Keratinocyte (primary cell): ENCODE measurements around the gene POLDIP3. TPM values are rescaled to one million over a fixed set of nuclear protein-coding genes. Genes with fewer than 3 reads are reported as not detected.
"Not testable (repeated sequence)": the region's sequence is repeated elsewhere in the genome, so short reads cannot be mapped to it uniquely, and the experiment has no call there.

Source experiments
- DNase-seq: peaks from one replicate; pipeline ENCODE4 v3.0.0-alpha.2; 2011; ENCODE audit warnings: low read depth, missing footprints, low spot score
- FAIRE-seq: peaks from 2 replicates; lab custom pipeline; 2011; peaks lifted over from hg19 to GRCh38; lab: Jason Lieb, UNC
- H2AFZ ChIP-seq: 2 replicates; pipeline ENCODE4 v1.6.0; 2012; ENCODE audit warnings: low read length, control low read depth, inconsistent platforms; ENCODE audit not compliant: control insufficient read depth
- H3K27ac ChIP-seq: 2 replicates; pipeline ENCODE4 v1.5.1; 2011; ENCODE audit warnings: low read length; ENCODE audit not compliant: control insufficient read depth, insufficient read depth
- H3K27me3 ChIP-seq: 3 replicates; pipeline ENCODE4 v1.6.0; 2011; ENCODE audit warnings: low read length; ENCODE audit not compliant: control insufficient read depth, insufficient read depth; ENCODE audit errors: extremely low read depth
- H3K36me3 ChIP-seq, 2 experiments: 2 replicates in 1 of 2; 3 replicates in 1 of 2; pipeline ENCODE4 v1.5.1; 2011; ENCODE audit warnings: low read length in 2 of 2, mild to moderate bottlenecking in 1 of 2; ENCODE audit not compliant: control insufficient read depth in 2 of 2, insufficient read depth in 2 of 2; ENCODE audit errors: extremely low read depth in 1 of 2
- H3K4me1 ChIP-seq: 3 replicates; pipeline ENCODE4 v1.5.1; 2011; ENCODE audit warnings: low read length; ENCODE audit not compliant: control insufficient read depth, insufficient read depth; ENCODE audit errors: extremely low read depth
- H3K4me2 ChIP-seq: 3 replicates; pipeline ENCODE4 v1.6.0; 2011; ENCODE audit warnings: low read depth, low read length; ENCODE audit not compliant: control insufficient read depth, insufficient read depth; ENCODE audit errors: extremely low read depth
- H3K4me3 ChIP-seq, 3 experiments: fragments of 200-600 bp in 1 of 3; sonication (generic) in 1 of 3; 2 replicates in 2 of 3; 3 replicates in 1 of 3; pipeline ENCODE4 v1.5.1; 2011 to 2016; ENCODE audit warnings: low read length in 3 of 3, mild to moderate bottlenecking in 3 of 3, control low read depth in 2 of 3, inconsistent platforms in 1 of 3, low read depth in 1 of 3, mixed read lengths in 1 of 3, mixed run types in 1 of 3, moderate library complexity in 1 of 3; ENCODE audit not compliant: control insufficient read depth in 2 of 3, insufficient read depth in 2 of 3; ENCODE audit errors: extremely low read depth in 1 of 3
- H3K79me2 ChIP-seq: 2 replicates; pipeline ENCODE4 v1.6.0; 2012; ENCODE audit warnings: low read length; ENCODE audit not compliant: control insufficient read depth, insufficient read depth
- H3K9ac ChIP-seq: 3 replicates; pipeline ENCODE4 v1.6.0; 2011; ENCODE audit warnings: low read length; ENCODE audit not compliant: control insufficient read depth, insufficient read depth; ENCODE audit errors: extremely low read depth
- H3K9me1 ChIP-seq: 3 replicates; pipeline ENCODE4 v1.6.0; 2011; ENCODE audit warnings: low read length; ENCODE audit not compliant: control insufficient read depth, insufficient read depth; ENCODE audit errors: extremely low read depth
- H3K9me3 ChIP-seq: 2 replicates; pipeline ENCODE4 v1.5.1; 2012; ENCODE audit warnings: low read depth, low read length; ENCODE audit not compliant: control insufficient read depth
- H4K20me1 ChIP-seq: 3 replicates; pipeline ENCODE4 v1.6.0; 2011; ENCODE audit warnings: low read length; ENCODE audit not compliant: control insufficient read depth, insufficient read depth; ENCODE audit errors: extremely low read depth
- EZH2 ChIP-seq: IDR thresholded peaks from one replicate; pipeline ENCODE4 v1.6.1; 2012; ENCODE audit warnings: inconsistent platforms, mild to moderate bottlenecking, low read length, moderate library complexity
- dilution Hi-C: fragments of 300-500 bp; cut with MboI; formaldehyde crosslinking; loops from one replicate; pipeline ENCODE4 v1.7.0; 2020; ENCODE audit warnings: low sequenced_read_pairs; ENCODE audit not compliant: extremely low pct_ligation_motif_present
- polyA plus RNA-seq, 5 experiments: library from polyadenylated mRNA; depleted of rRNA in 3 of 5; stranded (reverse) in 3 of 5; stranded (forward) in 1 of 5; unstranded in 1 of 5; fragments of >200 nt; gene quantifications; 1 replicate in 1 of 5; 2 replicates in 3 of 5; 3 replicates in 1 of 5; pipeline versions ENCODE4 v1.2.1 to v1.2.3, GENCODE V29; 2011 to 2012; ENCODE audit warnings: missing spikeins in 2 of 5, low read depth in 1 of 5, low replicate concordance in 1 of 5
- TF ChIP-seq, protein P1 (sequence below), 3 experiments: IDR thresholded peaks in 1 of 3; conservative IDR thresholded peaks in 1 of 3; optimal IDR thresholded peaks in 1 of 3; 2 replicates in 2 of 3; 3 replicates in 1 of 3; pipeline versions ENCODE3 to v1.5.1; 2011; ENCODE audit warnings: low read length in 3 of 3, mild to moderate bottlenecking in 3 of 3, moderate library complexity in 2 of 3, control low read depth in 1 of 3, inconsistent platforms in 1 of 3; ENCODE audit not compliant: insufficient read depth in 2 of 3; ENCODE audit errors: extremely low read depth in 1 of 3

The POLDIP3 gene
- polyA plus RNA-seq, 1 donor (not counting 4 experiments of a cell fraction or from before 2014, with no cell fraction given): 41.9 TPM

DNA sequence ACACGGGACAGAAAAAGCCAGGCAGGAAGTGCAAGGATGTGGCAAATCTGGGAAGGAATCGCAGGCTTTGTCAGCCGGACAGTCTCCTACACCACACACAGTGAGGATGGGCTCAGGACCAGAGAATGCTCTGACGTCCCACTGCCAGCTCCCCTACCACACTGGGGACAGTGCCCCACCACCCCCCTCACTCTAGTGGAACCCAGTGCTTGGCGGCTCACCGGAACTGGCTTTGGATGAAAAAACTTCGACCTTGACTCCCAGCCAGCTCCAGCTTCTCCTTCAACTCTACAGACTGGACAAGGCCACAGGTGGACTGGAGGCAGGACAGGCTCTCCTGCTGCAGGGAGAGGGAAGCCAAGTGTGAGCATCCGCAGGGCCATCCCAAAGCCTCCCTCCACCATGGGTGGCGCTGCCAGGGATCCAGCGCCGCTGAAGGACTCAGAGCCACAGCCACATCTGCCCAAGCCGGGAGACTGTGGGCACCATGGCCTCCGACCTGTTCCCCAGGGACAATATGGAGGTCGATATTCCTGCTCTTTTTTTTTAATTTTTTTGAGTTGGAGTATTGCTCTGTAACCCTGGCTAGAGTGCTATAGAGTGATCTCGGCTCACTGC, 37.0 kb downstream of the POLDIP3 start:
- H4K20me1 ChIP-seq: no peaks in the 10 kb centered on the region
- TF ChIP-seq, protein P1, sequence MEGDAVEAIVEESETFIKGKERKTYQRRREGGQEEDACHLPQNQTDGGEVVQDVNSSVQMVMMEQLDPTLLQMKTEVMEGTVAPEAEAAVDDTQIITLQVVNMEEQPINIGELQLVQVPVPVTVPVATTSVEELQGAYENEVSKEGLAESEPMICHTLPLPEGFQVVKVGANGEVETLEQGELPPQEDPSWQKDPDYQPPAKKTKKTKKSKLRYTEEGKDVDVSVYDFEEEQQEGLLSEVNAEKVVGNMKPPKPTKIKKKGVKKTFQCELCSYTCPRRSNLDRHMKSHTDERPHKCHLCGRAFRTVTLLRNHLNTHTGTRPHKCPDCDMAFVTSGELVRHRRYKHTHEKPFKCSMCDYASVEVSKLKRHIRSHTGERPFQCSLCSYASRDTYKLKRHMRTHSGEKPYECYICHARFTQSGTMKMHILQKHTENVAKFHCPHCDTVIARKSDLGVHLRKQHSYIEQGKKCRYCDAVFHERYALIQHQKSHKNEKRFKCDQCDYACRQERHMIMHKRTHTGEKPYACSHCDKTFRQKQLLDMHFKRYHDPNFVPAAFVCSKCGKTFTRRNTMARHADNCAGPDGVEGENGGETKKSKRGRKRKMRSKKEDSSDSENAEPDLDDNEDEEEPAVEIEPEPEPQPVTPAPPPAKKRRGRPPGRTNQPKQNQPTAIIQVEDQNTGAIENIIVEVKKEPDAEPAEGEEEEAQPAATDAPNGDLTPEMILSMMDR (optimal IDR thresholded peaks at IDR 0.05 in 1 of 3, IDR thresholded peaks at IDR 0.05 in 1 of 3, conservative IDR thresholded peaks at IDR 0.05 in 1 of 3; ENCODE audit: extremely low read depth in 1 of 3, insufficient read depth in 2 of 3, low read length in 3 of 3): no peak
- no peak for TF ChIP-seq EZH2
- peaks cover 5 to 16% of the 10 kb centered on the region in 2 experiments for H3K36me3 ChIP-seq
- DNase-seq (no peak), FAIRE-seq (no peak)
- no peaks in the 10 kb centered on the region for H3K9me1 ChIP-seq
- H3K27me3 ChIP-seq: no peaks in the 10 kb centered on the region
- no peak overlapping the region for H3K4me2 ChIP-seq
- dilution Hi-C loops: no loop called here
- no peaks in the 10 kb centered on the region for H3K4me1 ChIP-seq
- no peak overlapping the region for H3K4me3 ChIP-seq
- H2AFZ ChIP-seq: no peak overlapping the region
- peaks cover 12% of the 10 kb centered on the region for H3K79me2 ChIP-seq
- no peak overlapping the region for H3K27ac ChIP-seq
- no peak overlapping the region for H3K9ac ChIP-seq
- H3K9me3 ChIP-seq: no peaks in the 10 kb centered on the region

DNA sequence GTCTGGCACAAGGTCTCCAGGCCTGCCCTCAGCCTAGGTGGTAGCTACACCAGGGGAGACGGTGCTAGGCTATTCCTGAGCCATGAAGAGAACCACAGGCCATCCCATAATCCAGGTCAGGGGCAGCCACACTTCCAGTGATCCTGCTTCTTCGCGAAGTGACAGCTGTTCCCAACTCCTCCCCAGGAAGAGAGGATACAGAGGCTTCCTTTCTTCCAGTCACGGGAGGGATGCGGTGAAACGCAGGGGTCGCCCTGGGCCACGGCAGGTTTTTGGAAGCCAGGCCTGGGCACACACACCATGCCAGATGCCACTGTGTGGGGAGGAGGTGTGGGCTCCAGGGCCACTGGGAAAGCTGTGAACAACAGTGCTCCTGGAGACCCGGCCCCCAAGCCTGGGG, 37.5 kb downstream of the POLDIP3 start:
- DNase-seq, FAIRE-seq, H3K9me3 ChIP-seq, H2AFZ ChIP-seq, H3K27ac ChIP-seq, H3K4me3 ChIP-seq, H3K4me2 ChIP-seq, H4K20me1 ChIP-seq, H3K9me1 ChIP-seq, H3K9ac ChIP-seq, H3K27me3 ChIP-seq, dilution Hi-C loops, H3K4me1 ChIP-seq: not testable (repeated sequence)
- Histone ChIP-seq H3K79me2 (peaks cover 12% of the 10 kb centered on the region), H3K36me3 (peaks cover 5 to 16% of the 10 kb centered on the region in 2 experiments)

DNA sequence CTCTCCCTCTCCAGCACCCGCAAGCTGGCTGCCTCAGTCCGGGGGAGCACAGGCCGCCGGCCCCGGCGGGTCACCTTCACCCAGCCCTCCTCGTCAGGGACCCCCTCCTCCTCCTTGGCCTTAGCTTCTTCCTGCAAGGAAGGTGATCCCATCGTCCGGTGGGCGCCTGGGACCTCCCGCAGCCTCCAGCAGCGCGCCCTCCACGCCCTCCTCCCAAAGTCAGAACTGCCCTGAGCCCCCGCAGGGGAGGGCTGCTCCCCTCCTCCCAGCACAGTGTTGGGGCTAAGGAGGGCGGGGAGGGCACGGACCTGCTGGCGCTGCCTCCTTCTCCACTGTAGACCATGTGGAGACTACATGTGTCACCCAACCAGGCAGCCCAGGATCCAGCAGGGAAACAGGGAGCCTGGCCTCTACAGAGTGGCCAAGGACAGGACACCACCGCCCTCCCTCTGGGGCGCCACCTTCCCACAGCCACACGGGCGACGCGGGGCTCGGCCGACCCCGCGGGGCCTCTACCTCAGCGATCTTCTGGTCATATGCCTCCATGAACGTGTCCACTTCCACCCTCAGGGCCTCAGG, 38.6 kb downstream of the POLDIP3 start:
- H2AFZ ChIP-seq, H3K27me3 ChIP-seq, H3K9ac ChIP-seq, H3K4me1 ChIP-seq, H4K20me1 ChIP-seq, H3K79me2 ChIP-seq, H3K4me2 ChIP-seq, H3K27ac ChIP-seq, H3K9me3 ChIP-seq, DNase-seq, H3K9me1 ChIP-seq, H3K4me3 ChIP-seq, FAIRE-seq, dilution Hi-C loops: not testable (repeated sequence)
- peaks cover 5 to 17% of the 10 kb centered on the region in 2 experiments for H3K36me3 ChIP-seq

DNA sequence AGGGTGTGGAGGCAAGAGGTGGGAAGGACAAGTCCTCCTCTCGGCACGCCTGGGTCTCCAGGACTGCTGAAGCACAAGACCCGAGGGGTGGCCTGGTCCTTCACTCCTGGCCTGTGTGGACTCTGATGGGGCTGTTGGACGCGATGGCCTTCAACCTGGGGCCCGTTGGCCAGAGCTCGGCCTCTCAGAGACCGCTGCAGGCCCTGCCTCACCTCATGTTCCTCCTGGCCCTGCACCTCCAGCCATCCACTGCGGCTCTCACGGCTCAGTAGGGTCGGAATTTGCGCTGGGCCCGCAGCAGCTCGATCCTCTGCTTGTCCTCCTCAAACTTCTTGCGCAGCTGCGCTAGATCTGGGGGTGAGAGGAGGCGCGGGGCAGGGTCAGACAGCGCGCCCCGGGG, 40.2 kb downstream of the POLDIP3 start:
- peaks cover 5 to 13% of the 10 kb centered on the region in 2 experiments for H3K36me3 ChIP-seq
- H3K9me1 ChIP-seq, H3K9ac ChIP-seq, H4K20me1 ChIP-seq, H2AFZ ChIP-seq, dilution Hi-C loops, H3K4me3 ChIP-seq, H3K79me2 ChIP-seq, H3K4me1 ChIP-seq, DNase-seq, H3K27me3 ChIP-seq, H3K4me2 ChIP-seq, FAIRE-seq, H3K9me3 ChIP-seq, H3K27ac ChIP-seq: not testable (repeated sequence)
